ENCODE results near the gene OR10H4. TPM values are rescaled to one million over a fixed set of nuclear protein-coding genes. Genes with fewer than 3 reads are reported as not detected.
"Not testable (repeated sequence)": the region's sequence is repeated elsewhere in the genome, so short reads cannot be mapped to it uniquely, and the experiment has no call there.

Gene OR10H4
- total RNA-seq, 2 donors from 2014 or later: not detected

DNA sequence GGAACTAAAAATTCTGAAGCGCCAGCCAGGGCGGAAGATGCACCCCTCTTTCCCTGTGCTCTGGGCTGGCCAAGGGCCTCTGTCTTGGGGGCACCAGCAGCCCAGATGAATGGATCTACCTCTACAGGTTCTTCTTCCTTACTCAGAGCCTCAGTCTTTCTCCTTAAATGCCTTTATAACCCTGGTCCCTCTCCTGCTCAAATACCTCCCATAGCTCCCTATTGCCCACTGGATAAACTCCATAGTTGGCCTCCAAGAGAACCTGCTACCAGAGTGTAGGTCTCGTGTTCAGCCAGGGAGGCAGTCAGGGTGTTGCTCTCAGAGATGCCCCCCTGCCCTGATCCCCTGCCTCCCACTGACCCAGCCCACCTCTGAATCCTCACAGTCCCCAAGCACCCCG lies 30.5 kb downstream of the OR10H4 start:
- Histone ChIP-seq H3K4me1 (ENCODE audit: control insufficient read depth in 1 of 2, low read depth in 2 of 2) (no peaks in the 10 kb centered on the region), H3K9me3 (peaks cover 7% of the 10 kb centered on the region), H3K4me3 (no peak overlapping the region), H3K36me3 (no peaks in the 10 kb centered on the region), H3K27ac (no peak overlapping the region), H3K27me3 (replicated peaks; ENCODE audit: insufficient read depth) (no peaks in the 10 kb centered on the region)
- DNase-seq (ENCODE audit: low spot score) (no peak), ATAC-seq (ENCODE audit: insufficient number of reproducible peaks, low FRiP score, low read depth) (no peak)
- TF ChIP-seq, protein P1, sequence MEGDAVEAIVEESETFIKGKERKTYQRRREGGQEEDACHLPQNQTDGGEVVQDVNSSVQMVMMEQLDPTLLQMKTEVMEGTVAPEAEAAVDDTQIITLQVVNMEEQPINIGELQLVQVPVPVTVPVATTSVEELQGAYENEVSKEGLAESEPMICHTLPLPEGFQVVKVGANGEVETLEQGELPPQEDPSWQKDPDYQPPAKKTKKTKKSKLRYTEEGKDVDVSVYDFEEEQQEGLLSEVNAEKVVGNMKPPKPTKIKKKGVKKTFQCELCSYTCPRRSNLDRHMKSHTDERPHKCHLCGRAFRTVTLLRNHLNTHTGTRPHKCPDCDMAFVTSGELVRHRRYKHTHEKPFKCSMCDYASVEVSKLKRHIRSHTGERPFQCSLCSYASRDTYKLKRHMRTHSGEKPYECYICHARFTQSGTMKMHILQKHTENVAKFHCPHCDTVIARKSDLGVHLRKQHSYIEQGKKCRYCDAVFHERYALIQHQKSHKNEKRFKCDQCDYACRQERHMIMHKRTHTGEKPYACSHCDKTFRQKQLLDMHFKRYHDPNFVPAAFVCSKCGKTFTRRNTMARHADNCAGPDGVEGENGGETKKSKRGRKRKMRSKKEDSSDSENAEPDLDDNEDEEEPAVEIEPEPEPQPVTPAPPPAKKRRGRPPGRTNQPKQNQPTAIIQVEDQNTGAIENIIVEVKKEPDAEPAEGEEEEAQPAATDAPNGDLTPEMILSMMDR (IDR thresholded peaks at IDR 0.05): no peak

DNA sequence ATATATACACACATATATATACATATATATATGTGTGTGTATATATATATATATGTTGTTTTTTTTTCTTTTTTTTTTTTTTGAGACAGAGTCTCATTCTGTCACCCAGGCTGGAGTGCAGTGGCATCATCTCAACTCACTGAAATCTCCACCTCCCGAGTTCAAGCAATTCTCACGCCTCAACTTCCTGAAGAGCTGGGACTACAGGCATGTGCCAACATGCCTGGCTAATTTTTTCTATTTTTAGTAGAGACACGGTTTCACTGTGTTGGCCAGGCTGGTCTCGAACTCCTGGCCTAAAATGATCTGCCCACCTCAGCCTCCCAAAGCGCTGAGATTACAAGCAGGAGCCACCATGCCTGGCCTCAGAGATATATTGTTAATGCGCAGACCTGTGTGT lies 37.0 kb downstream of the OR10H4 start:
- not testable (repeated sequence) for DNase-seq (ENCODE audit: low spot score); ATAC-seq (ENCODE audit: insufficient number of reproducible peaks, low FRiP score, low read depth); H3K36me3 ChIP-seq; H3K27me3 ChIP-seq (replicated peaks; ENCODE audit: insufficient read depth); H3K4me1 ChIP-seq (ENCODE audit: control insufficient read depth in 1 of 2, low read depth in 2 of 2); H3K9me3 ChIP-seq; H3K4me3 ChIP-seq; H3K27ac ChIP-seq

DNA sequence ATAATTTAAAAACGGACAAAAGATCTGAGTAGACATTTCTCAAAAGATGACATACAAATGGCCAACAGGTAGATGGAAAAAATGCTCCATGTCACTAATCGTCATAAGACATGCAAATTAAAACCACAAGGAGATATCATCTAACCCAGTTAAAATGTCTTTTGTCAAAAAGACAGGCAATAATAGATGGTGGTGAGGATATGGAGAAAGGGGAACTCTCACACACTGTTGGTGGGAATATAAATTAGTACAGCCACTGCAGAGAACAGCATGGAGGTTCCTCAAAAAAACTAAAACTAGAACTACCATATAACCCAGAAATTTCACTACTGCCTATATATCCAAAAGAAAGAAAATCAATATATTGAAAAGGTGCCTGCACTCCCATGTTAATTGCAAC lies 37.9 kb downstream of the OR10H4 start:
- TF ChIP-seq, protein P1 (IDR thresholded peaks at IDR 0.05): no peak
- ATAC-seq (ENCODE audit: insufficient number of reproducible peaks, low FRiP score, low read depth) (no peak), DNase-seq (ENCODE audit: low spot score) (no peak)
- no peaks in the 10 kb centered on the region for H3K27me3 ChIP-seq (replicated peaks; ENCODE audit: insufficient read depth)
- H3K9me3 ChIP-seq: peaks cover 7% of the 10 kb centered on the region
- no peaks in the 10 kb centered on the region for H3K36me3 ChIP-seq
- H3K4me3 ChIP-seq: no peak overlapping the region
- no peak overlapping the region for H3K27ac ChIP-seq
- no peaks in the 10 kb centered on the region for H3K4me1 ChIP-seq (ENCODE audit: control insufficient read depth in 1 of 2, low read depth in 2 of 2)

DNA sequence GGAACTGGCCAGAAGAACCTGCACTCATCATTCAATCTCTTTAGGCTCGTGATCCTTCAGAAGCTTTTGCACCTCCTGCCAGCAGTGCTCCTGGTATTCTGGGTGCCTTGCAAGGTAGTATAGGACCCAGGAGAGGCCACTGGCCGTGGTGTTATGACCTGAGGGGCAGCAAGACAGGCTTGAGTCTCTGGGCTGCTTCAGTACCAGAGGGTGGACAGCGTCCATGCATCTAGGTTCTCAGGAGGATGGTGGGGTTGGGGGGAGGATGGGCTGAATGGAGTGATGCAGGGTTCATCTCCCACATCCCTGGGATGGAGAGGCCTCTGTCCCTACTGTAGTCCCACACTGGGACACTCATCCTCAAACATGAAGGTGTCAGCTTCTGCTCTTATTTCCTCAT lies 41.1 kb downstream of the OR10H4 start:
- TF ChIP-seq, protein P1 (IDR thresholded peaks at IDR 0.05): no peak
- no peaks in the 10 kb centered on the region for H3K4me1 ChIP-seq (ENCODE audit: control insufficient read depth in 1 of 2, low read depth in 2 of 2)
- DNase-seq (ENCODE audit: low spot score) (no peak), ATAC-seq (ENCODE audit: insufficient number of reproducible peaks, low FRiP score, low read depth) (no peak)
- H3K27ac ChIP-seq: no peak overlapping the region
- H3K9me3 ChIP-seq: no peaks in the 10 kb centered on the region
- no peaks in the 10 kb centered on the region for H3K27me3 ChIP-seq (replicated peaks; ENCODE audit: insufficient read depth)
- no peaks in the 10 kb centered on the region for H3K36me3 ChIP-seq
- no peak overlapping the region for H3K4me3 ChIP-seq

DNA sequence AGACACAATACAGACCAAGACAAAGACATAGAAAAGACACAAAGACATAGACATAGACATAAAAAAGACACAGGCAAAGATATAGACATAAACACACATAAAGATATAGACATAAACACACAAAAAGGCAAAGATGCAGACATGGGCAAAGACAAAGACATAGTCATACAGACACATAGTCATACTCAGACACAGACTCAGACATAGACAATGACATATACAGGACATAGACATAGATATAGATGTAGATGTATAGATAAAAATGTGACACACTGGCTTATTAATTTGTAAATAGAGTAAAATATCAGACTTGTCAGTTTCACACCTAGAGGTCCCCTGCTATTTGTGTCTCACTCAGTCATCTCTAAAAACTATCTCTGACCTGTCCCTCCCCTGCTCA lies 42.8 kb downstream of the OR10H4 start:
- TF ChIP-seq, protein P1 (IDR thresholded peaks at IDR 0.05): no peak

DNA sequence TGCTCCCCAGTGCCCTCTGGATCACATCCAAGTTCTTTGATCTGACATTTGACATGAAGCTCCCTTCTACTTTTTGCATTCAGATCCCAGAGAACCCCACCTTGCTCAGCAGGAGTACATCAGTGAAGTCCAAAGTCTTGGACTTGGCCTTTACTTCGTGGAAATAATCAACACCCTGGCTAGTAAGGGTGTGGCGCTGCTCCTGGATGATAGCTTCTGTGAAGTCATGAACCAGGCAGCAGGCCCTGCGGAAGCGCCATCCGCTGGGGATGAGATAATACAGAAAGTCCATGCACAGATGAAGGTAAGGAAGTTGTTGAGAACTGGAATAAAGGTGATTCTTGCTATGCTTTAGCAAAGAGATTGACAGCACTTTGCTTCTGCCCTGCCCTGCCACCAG lies 43.2 kb downstream of the OR10H4 start:
- H3K27ac ChIP-seq: no peak overlapping the region
- no peaks in the 10 kb centered on the region for H3K9me3 ChIP-seq
- no peaks in the 10 kb centered on the region for H3K36me3 ChIP-seq
- DNase-seq (ENCODE audit: low spot score): no peak
- TF ChIP-seq, protein P1 (IDR thresholded peaks at IDR 0.05): no peak
- no peak for ATAC-seq (ENCODE audit: insufficient number of reproducible peaks, low FRiP score, low read depth)
- no peak overlapping the region for H3K4me3 ChIP-seq
- H3K4me1 ChIP-seq (ENCODE audit: control insufficient read depth in 1 of 2, low read depth in 2 of 2): peaks cover 0 to 5% of the 10 kb centered on the region in 2 donors
- no peaks in the 10 kb centered on the region for H3K27me3 ChIP-seq (replicated peaks; ENCODE audit: insufficient read depth)

More for the DNA sequence above, 42.8 kb downstream of the OR10H4 start:
- no peak for ATAC-seq (ENCODE audit: insufficient number of reproducible peaks, low FRiP score, low read depth)
- Histone ChIP-seq H3K36me3 (no peaks in the 10 kb centered on the region), H3K27me3 (replicated peaks; ENCODE audit: insufficient read depth) (no peaks in the 10 kb centered on the region), H3K4me1 (ENCODE audit: control insufficient read depth in 1 of 2, low read depth in 2 of 2) (peaks cover 0 to 5% of the 10 kb centered on the region in 2 donors), H3K27ac (no peak overlapping the region), H3K4me3 (no peak overlapping the region), H3K9me3 (no peaks in the 10 kb centered on the region)
- no peak for DNase-seq (ENCODE audit: low spot score)
